NCI-H146 (cell line): ENCODE data around the gene RAX2.

ENCODE experiments used
- DNase-seq: peaks from one replicate; lab custom pipeline; 2025; lab: John Stamatoyannopoulos, UW

RAX2 gene

DNA sequence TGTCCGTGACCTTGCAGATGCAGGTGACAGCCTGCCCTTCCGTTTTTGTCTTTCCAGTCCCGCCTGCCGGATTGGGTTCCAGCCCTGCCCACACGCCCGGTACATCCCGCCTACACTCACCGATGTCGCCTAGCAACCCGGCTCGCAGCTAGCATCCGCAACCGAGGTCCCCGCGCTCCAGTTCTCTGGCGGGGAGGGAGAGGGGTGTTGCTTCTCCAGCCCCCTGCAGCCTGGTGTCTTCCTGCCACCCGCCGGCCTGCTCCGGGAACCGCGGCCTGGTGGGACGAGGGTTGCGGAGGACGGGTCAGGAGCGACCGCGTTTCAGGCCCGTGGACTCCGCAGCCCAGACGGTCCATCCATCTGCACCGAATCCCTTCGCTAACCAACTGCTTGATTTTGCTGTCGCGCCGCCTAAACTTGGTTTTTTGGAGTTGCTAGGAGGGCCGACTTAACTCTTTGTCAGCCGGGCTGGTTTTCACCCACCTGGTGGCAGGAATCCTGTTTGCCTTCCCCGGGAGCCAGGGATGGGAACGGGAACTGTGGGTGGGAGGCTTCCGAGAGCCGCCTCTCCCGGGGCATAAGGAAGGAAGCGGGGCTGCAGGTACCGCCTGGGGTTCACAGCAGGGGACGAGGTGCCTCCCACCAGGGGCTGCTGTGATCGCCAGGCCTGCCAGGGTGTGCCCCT lies 29.5 kb upstream of the RAX2 start:
- DNase-seq, result peak; percentile 56

DNA sequence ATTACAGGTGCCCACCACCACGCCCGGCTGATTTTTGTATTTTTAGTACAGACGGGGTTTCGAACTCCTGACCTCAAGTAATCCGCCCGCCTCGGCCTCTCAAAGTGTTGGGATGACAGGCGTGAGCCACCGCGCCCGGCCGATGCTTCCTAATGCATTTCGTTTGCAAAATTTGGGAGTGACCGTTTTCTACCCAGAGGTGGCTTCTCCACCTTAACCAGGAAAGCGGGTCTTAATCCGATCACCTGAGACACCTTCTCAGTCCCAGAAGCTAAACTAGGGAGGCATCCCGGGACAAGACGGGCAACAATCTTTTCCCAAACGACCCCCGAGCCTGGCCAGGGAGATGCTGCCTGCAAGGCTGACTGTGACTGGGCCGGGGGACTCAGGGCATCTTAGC lies 29.0 kb upstream of the RAX2 start:
- DNase-seq, result no peak

DNA sequence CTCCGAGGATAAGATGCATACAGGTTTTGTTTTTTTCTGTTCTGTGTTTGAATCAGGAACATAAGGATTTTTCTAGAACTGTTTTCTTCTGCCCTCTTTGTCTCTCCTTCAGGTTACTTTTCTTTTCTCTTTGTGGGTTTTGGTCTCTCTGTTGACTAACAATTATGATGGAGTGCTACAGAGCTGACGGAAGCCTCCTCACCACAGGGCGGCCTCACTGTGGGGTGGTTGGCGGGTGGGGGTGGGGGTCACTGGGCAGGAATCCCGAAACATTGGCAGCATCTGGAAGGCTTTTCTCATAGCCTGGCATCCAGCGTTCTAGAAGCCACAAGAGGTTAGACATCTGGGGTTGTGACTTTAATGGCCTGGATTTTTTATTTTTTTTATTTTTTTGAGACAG lies 26.1 kb upstream of the RAX2 start:
- DNase-seq, result no peak

- DNase-seq, result no peak
Observed at GRCh38 chr19:3796358-3796757, 24.3 kb upstream of the RAX2 start.

DNA sequence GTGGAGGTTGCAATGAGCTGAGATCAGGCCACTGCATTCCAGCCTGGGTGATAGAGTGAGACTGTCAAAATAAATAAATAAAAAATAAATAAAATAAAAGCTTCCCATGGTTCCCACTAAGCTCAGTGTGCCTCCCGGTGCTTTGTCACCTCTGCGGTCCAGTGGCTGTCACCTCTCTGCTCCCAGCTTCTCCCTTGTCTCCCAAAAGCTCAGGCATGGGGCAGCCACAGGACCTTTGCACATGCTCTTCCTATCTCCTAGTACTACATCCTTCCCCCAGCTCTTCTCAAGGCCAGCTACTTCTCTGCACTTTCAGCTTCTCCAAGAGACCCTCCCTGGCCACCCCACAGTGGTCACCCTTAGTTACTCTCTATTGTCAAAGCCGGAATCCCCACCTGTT lies 21.8 kb upstream of the RAX2 start:
- no peak for DNase-seq

GRCh38 chr19:3792114-3792513 lies 20.1 kb upstream of the RAX2 start:
- no peak for DNase-seq

DNA sequence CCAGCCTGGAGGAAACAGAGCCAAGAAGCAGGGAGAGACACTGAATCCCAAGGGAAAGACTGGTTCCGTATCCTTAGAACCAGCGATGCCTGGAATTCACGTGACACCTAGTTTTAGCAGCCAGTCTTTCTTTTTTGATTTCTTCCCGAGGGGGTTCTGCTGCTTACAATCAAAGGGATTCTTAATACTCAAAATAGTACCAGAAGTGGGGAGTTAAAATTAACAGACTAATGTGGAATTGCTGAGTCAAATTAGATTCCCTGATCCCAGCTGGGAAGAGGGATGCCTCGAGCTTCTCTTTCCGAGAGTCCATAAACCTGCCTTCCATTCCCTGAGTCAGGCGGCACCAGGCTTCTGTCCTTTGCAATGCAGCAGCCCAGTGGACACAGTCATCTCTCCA lies 18.9 kb upstream of the RAX2 start:
- DNase-seq, result no peak

- DNase-seq, result no peak
Observed at GRCh38 chr19:3790209-3790734, 18.2 kb upstream of the RAX2 start.

DNA sequence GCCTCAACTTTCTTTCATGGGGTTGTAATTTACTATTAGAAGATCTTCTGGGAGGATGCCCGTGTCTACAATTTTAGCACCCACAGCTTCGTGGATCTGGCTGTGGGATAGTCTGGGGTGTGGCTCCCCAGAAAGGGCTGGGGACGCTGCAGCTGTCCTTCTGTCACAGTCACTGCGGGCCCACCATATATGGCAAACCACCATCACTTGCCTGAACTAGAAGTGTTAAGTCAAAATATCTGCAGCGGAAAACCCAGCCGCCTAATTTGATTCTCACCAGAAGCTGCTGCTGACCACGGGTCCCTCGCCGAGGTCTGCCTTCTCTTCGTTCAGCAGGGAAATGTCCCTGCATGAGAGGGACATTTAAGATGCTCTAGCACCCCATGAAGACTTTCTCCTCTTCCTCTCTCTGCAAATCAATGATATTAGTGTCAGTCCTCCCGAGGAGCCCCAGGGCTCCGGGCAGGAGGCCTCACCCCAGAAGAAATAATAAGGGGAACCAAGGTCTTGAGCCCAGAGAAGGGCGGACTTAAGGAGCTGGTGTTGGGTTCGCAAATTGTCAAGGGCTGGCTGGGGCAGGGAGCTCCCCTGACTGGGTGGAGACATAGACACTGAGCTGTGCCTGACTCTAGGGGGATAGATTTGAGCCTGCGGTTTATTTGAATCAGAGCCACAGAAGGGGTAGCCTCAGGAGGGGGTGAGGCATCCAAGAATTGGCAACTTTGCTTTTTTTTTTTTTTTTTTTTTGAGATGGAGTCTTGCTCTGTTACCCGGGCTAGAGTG lies 17.2 kb upstream of the RAX2 start:
- no peak for DNase-seq

GRCh38 chr19:3785938-3786824 lies 14.2 kb upstream of the RAX2 start, which contains the start of gene MATK:
TSS of gene MATK (minus strand) at chr19:3786381. CDS start at chr19:3785135, 1,246 bp downstream.
- no peak for DNase-seq

DNA sequence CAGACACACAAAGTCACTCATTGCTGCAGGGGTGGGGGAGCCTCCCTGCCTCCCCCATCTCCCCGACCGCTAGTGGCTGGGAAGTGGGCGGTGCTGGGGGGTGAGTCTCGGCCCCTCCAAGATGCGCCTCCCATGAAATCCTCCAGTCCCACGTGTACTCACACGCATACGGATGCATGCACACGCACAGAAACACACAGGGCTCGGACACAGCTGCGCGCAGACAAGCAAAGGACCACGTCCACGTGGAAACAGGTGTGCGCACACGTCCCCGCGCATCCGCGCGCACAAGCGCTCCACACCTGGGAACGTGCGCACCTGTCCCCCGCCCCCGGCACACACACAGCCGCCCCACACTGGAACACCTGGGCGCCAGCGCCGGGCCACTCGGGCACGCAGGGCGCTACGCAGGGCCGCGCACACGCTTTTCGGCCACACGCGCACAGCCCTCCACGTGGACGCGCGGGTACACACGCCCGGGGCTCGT lies 13.5 kb upstream of the RAX2 start:
- peak; percentile 45 for DNase-seq

- DNase-seq, result no peak
Observed at GRCh38 chr19:3784607-3785450, 12.8 kb upstream of the RAX2 start.

- no peak for DNase-seq
Observed at GRCh38 chr19:3783660-3784584, 11.9 kb upstream of the RAX2 start.

GRCh38 chr19:3782903-3783302 lies 10.9 kb upstream of the RAX2 start:
- DNase-seq, result no peak

DNA sequence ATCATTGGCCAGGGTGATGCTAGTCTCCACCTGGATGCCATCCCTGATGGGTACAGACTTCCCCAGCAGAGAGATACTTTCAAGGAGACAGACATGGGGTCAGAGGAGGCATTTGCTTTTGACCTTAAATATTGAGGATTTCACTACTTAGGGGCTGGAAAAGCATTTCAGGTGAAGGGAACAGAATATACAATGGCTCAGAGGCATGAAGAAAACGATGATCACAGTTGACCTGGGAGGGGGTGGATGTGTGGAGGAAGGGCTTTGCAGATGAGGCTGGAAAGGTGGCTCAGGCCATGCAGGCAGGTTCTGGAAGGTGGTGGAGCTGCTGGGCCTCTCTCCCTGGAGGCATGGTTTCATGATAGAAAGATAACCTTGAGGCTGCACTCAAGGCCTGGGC lies 10.3 kb upstream of the RAX2 start:
- no peak for DNase-seq

- no peak for DNase-seq
Observed at GRCh38 chr19:3781603-3782002, 9.6 kb upstream of the RAX2 start.

- DNase-seq, result no peak
Observed at GRCh38 chr19:3780786-3781304, 8.8 kb upstream of the RAX2 start.

DNA sequence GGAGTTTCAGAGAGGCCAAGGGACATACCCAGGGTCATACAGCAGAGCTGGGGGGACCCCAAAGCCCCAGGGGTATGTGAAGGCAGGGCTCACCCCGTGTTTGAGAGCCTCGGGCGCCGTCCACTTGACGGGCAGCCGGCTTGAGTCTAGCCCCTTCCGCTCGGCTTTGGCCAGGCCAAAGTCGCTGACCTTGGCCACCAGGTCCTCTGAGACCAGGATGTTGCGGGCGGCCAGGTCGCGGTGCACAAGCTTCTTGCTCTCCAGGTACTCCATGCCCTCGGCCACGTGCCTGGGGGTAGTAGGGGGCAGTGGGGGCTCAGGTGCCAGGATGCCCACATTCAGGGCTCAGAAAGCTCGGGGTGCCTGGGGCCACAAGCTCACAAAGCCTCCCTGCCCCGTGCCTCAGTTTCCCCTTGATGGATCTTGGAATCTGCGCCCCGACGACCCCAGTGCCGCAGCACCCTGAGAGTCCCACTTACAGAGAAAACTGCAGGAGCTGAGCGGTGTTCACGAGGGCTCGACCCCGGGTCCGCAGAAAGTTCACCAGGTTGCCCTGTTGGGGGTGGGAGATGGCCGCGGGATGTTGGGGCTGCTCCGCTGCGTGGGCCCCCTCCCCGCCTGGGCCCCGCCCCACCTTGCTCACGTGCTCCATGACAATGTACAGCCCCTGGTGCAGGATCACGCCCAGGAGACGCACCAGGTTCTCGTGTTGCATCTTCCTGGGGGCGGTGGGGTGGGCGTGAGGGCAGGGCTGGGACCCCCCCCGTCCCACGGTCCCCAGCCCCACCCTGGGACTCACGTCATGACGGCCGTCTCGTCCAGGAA lies 7.1 kb upstream of the RAX2 start:
- peak; percentile 18 for DNase-seq
